Neural cell (in vitro differentiated cells): ENCODE results near the gene DMRTA1. TPM values are rescaled to one million over a fixed set of nuclear protein-coding genes. Genes with fewer than 3 reads are reported as not detected.

Experiments
- H2AFZ ChIP-seq: fragments of 200-600, 300-800 bp; sonication (generic), shearing (Covaris generic); 2 replicates; pipeline ENCODE4 v1.6.0; 2014; ENCODE audit warnings: low read depth, mild to moderate bottlenecking, antibody characterized with exemption, low read length, moderate library complexity
- H3F3A ChIP-seq: fragments of 200-600 bp; shearing (Covaris generic); 2 replicates; pipeline ENCODE4 v1.6.1; 2016; ENCODE audit warnings: mild to moderate bottlenecking, moderate library complexity, mixed read lengths, antibody characterized with exemption, low read length; ENCODE audit not compliant: insufficient read depth, poor library complexity, severe bottlenecking
- H3K27ac ChIP-seq: fragments of 200-600, 300-800 bp; sonication (generic), shearing (Covaris generic); 2 replicates; pipeline ENCODE4 v1.5.1; 2014; ENCODE audit warnings: mild to moderate bottlenecking, low read length, moderate library complexity
- H3K27me3 ChIP-seq: fragments of 300-800, 200-600 bp; sonication (generic), shearing (Covaris generic); 2 replicates; pipeline ENCODE4 v1.6.0; 2014; ENCODE audit warnings: mild to moderate bottlenecking, low read depth, low read length, moderate library complexity; ENCODE audit not compliant: insufficient read depth
- H3K36me3 ChIP-seq: fragments of 300-800, 200-600 bp; sonication (generic), shearing (Covaris generic); 2 replicates; pipeline ENCODE4 v1.5.1; 2014; ENCODE audit warnings: mild to moderate bottlenecking, antibody characterized with exemption, low read length, moderate library complexity; ENCODE audit not compliant: insufficient read depth
- H3K4me2 ChIP-seq: fragments of 300-800, 200-600 bp; sonication (generic), shearing (Covaris generic); 2 replicates; pipeline ENCODE4 v1.6.0; 2014; ENCODE audit warnings: mild to moderate bottlenecking, low read length
- H3K4me3 ChIP-seq: fragments of 300-800, 200-600 bp; sonication (generic), shearing (Covaris generic); 2 replicates; pipeline ENCODE4 v1.5.1; 2014; ENCODE audit warnings: mild to moderate bottlenecking, low read length, moderate library complexity
- H3K79me2 ChIP-seq: fragments of 200-600 bp; shearing (Covaris generic); replicated peaks from 2 replicates; pipeline ENCODE4 v1.6.0; 2014; ENCODE audit warnings: mild to moderate bottlenecking, low read length, moderate library complexity; ENCODE audit not compliant: insufficient read depth
- H3K9ac ChIP-seq: fragments of 300-800, 200-600 bp; sonication (generic), shearing (Covaris generic); 2 replicates; pipeline ENCODE4 v1.6.1; 2016; ENCODE audit warnings: mild to moderate bottlenecking, low read length, mixed read lengths
- H3K9me2 ChIP-seq: fragments of 200-600 bp; shearing (Covaris generic); 2 replicates; pipeline ENCODE4 v1.6.1; 2016; ENCODE audit warnings: mild to moderate bottlenecking, low read length, mixed read lengths; ENCODE audit not compliant: insufficient read depth
- H3K9me3 ChIP-seq: fragments of 200-600, 300-800 bp; sonication (generic), shearing (Covaris generic); 2 replicates; pipeline ENCODE4 v1.6.1; 2016; ENCODE audit warnings: mild to moderate bottlenecking, mixed run types, low read length, moderate library complexity, mixed read lengths
- H4K20me1 ChIP-seq: fragments of 200-600 bp; shearing (Covaris generic); 2 replicates; pipeline ENCODE4 v1.6.1; 2016; ENCODE audit warnings: mild to moderate bottlenecking, mixed run types; ENCODE audit not compliant: insufficient read depth
- EP300 ChIP-seq: fragments of 450-650 bp; conservative IDR thresholded peaks from 2 replicates; pipeline ENCODE4 v1.6.1; 2014; ENCODE audit warnings: antibody characterized with exemption, mild to moderate bottlenecking, moderate library complexity; ENCODE audit not compliant: poor library complexity, severe bottlenecking
- EZH2 ChIP-seq: fragments of 200-600, 300-800 bp; shearing (Covaris generic), sonication (generic); IDR thresholded peaks from 2 replicates; pipeline ENCODE4 v1.6.1; 2014; ENCODE audit warnings: antibody characterized with exemption, low read length, borderline replicate concordance, mild to moderate bottlenecking; ENCODE audit not compliant: insufficient read depth, poor library complexity, severe bottlenecking
- MXI1 ChIP-seq: fragments of 450-650 bp; conservative IDR thresholded peaks from 2 replicates; pipeline ENCODE4 v1.6.1; 2014; ENCODE audit warnings: antibody characterized with exemption, mild to moderate bottlenecking; ENCODE audit not compliant: poor library complexity, severe bottlenecking
- POLR2AphosphoS5 ChIP-seq: IDR thresholded peaks from 2 replicates; pipeline ENCODE4 v1.6.1; 2012
- RAD21 ChIP-seq: fragments of 450-650 bp; conservative IDR thresholded peaks from 2 replicates; pipeline ENCODE4 v1.6.1; 2014; ENCODE audit warnings: antibody characterized with exemption, mild to moderate bottlenecking, moderate library complexity
- REST ChIP-seq: IDR thresholded peaks from 2 replicates; pipeline ENCODE4 v1.6.1; 2012; ENCODE audit warnings: borderline replicate concordance
- SMC3 ChIP-seq: fragments of 450-650 bp; conservative IDR thresholded peaks from 2 replicates; pipeline ENCODE4 v1.6.1; 2014; ENCODE audit warnings: antibody characterized with exemption, mild to moderate bottlenecking, moderate library complexity; ENCODE audit not compliant: poor library complexity
- TAF1 ChIP-seq: IDR thresholded peaks from 2 replicates; pipeline ENCODE4 v1.6.1; 2012; ENCODE audit warnings: low read depth
- polyA plus RNA-seq: library from polyadenylated mRNA; depleted of rRNA; stranded (reverse); fragments of >200 nt; gene quantifications from 2 replicates; pipeline ENCODE4 v1.2.3, GENCODE V29; 2014
- TF ChIP-seq, protein P1 (sequence below): fragments of 450-650 bp; IDR thresholded peaks from 2 replicates; pipeline ENCODE4 v1.5.1; 2014; ENCODE audit warnings: antibody characterized with exemption, mild to moderate bottlenecking, moderate library complexity; ENCODE audit not compliant: poor library complexity, severe bottlenecking

DMRTA1 gene
- polyA plus RNA-seq, 1 donor from 2014 or later = 0.64 TPM

DNA sequence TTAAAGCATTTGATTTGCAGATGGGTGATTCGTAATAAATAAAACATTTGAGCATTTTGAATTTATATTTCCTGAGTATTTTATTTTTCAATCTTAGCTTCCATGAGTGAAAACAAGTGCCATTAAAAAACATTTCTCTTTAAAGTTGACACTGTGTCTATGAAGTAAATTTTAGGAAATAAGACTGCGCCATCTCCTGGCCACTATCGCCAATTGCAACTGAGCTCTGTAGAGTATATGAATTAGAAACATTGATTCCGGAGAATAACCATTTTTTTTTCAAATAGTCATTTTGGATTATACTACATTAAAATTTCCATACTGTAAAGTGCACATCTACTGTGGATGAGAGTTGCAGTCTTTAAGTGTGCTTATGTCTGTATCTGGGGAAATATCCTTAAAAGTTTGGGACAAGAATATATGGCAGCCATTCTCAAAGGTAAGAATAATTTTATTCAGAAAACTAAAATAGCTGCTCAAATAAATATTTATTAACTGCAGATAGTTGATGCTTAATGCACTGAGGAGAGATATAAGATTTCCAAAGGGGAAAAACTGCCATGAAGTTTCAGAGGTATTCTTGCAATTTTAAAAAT is 5.9 kb downstream of the DMRTA1 start:
- Histone ChIP-seq H4K20me1 (no peaks in the 10 kb centered on the region), H2AFZ (no peak overlapping the region), H3K9me3 (no peaks in the 10 kb centered on the region), H3K9ac (no peak overlapping the region), H3F3A (no peaks in the 10 kb centered on the region), H3K4me3 (no peak overlapping the region), H3K27ac (no peak overlapping the region), H3K36me3 (no peaks in the 10 kb centered on the region), H3K4me2 (no peak overlapping the region), H3K79me2 (peaks cover 14% of the 10 kb centered on the region), H3K27me3 (no peaks in the 10 kb centered on the region), H3K9me2 (no peaks in the 10 kb centered on the region)
- no peak for TF ChIP-seq EP300
- no peak for TF ChIP-seq REST
- TF ChIP-seq, protein P1, sequence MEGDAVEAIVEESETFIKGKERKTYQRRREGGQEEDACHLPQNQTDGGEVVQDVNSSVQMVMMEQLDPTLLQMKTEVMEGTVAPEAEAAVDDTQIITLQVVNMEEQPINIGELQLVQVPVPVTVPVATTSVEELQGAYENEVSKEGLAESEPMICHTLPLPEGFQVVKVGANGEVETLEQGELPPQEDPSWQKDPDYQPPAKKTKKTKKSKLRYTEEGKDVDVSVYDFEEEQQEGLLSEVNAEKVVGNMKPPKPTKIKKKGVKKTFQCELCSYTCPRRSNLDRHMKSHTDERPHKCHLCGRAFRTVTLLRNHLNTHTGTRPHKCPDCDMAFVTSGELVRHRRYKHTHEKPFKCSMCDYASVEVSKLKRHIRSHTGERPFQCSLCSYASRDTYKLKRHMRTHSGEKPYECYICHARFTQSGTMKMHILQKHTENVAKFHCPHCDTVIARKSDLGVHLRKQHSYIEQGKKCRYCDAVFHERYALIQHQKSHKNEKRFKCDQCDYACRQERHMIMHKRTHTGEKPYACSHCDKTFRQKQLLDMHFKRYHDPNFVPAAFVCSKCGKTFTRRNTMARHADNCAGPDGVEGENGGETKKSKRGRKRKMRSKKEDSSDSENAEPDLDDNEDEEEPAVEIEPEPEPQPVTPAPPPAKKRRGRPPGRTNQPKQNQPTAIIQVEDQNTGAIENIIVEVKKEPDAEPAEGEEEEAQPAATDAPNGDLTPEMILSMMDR = peak; percentile 69
- TF ChIP-seq EZH2 = no peak
- no peak for TF ChIP-seq MXI1
- no peak for TF ChIP-seq TAF1
- TF ChIP-seq POLR2AphosphoS5 = no peak
- TF ChIP-seq SMC3 = peak; percentile 74
- TF ChIP-seq RAD21 = peak; percentile 66

DNA sequence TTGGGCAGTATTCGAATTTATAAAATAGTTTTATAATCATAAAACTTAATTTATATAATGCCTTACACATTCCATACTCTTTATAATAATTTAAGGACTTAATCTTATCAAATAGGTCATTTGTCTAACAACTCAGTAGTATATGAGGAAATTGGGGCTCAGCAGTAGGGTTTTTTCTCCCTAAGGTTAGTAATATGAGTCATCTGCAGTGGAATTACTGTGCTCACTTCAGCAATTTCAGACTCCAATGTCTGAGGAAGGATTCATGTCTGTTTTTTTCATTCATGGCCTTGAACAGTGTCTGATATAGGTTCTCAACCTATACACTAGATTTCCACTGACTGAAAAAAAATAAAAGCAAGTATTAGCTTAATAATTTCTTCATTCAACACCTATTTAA is 7.4 kb downstream of the DMRTA1 start:
- H3K27me3 ChIP-seq = no peaks in the 10 kb centered on the region
- H4K20me1 ChIP-seq = no peaks in the 10 kb centered on the region
- no peak for TF ChIP-seq TAF1
- no peak for TF ChIP-seq RAD21
- no peak for TF ChIP-seq EP300
- no peak for TF ChIP-seq EZH2
- no peak for TF ChIP-seq REST
- TF ChIP-seq POLR2AphosphoS5 = no peak
- TF ChIP-seq SMC3 = no peak
- TF ChIP-seq MXI1 = no peak
- TF ChIP-seq, protein P1 = no peak
- no peaks in the 10 kb centered on the region for H3K9me2 ChIP-seq
- H3F3A ChIP-seq = no peaks in the 10 kb centered on the region
- H2AFZ ChIP-seq = no peak overlapping the region
- H3K4me3 ChIP-seq = no peak overlapping the region
- H3K9ac ChIP-seq = no peak overlapping the region
- no peaks in the 10 kb centered on the region for H3K36me3 ChIP-seq
- H3K79me2 ChIP-seq = peaks cover 13% of the 10 kb centered on the region
- no peak overlapping the region for H3K4me2 ChIP-seq
- no peaks in the 10 kb centered on the region for H3K9me3 ChIP-seq
- H3K27ac ChIP-seq = no peak overlapping the region
